ENCODE data around the gene SGCA. TPM values are rescaled to one million over a fixed set of nuclear protein-coding genes. Genes with fewer than 3 reads are reported as not detected.

SGCA gene
- total RNA-seq, 2 donors from 2014 or later = 0.31 to 0.41 TPM

- Mint-ChIP-seq H3K27ac (peak overlapping the region; percentile 73 to 77), H3K9me3 (no peaks in the 10 kb centered on the region), H3K36me3 (peaks cover 43 to 63% of the 10 kb centered on the region in 2 donors)
- no peak for DNase-seq (ENCODE audit: low spot score in 2 of 2)
- ATAC-seq = peak in 1 of 2 donors; percentile 36
Measured at GRCh38 chr17:50144845-50145531, 20.8 kb upstream of the SGCA start.

DNA sequence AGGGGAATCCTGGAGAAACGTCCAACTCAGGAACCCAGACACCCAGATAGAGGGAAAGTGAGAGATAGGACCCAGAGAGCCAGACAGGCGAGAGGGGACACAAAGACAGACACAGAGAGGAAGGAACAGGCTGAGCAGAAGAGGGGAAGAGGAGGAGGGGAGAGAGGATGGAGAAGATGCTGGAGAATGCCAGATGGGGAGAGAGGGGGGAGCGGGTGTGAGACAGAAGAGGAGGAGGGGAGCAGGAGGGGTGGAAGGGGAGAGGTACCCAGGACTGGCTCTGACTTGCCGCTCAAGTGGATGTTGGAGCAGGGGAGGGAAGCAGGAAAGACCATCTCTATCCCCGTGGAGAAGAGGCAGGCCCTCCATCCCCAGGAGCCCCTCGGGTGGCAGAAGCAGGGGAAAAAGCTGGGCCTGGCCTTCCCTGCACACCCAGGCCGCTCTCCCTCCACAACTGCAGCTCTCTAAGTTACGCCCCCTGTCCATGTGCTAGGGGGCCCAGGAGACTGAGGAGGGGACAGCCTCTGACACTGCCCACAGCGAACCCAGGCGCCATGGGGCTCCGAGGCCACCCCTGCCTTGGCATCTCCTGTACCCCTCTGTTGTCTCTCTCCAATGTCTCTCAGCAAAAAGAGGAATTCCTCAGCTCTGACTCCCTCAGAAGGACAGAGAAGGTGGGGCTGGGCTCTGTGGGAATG, 20.1 kb upstream of the SGCA start:
- ATAC-seq = no peak
- Mint-ChIP-seq H3K27ac (peak overlapping the region; percentile 73 to 77), H3K9me3 (no peaks in the 10 kb centered on the region), H3K36me3 (peaks cover 40 to 56% of the 10 kb centered on the region in 2 donors)
- no peak for DNase-seq (ENCODE audit: low spot score in 2 of 2)

- H3K36me3 Mint-ChIP-seq = peaks cover 40 to 49% of the 10 kb centered on the region in 2 donors
- DNase-seq (ENCODE audit: low spot score in 2 of 2) = no peak
- no peak for ATAC-seq
- peak overlapping the region; percentile 85 to 94 for H3K27ac Mint-ChIP-seq
- H3K9me3 Mint-ChIP-seq = no peaks in the 10 kb centered on the region
Measured at GRCh38 chr17:50146230-50146926, 19.4 kb upstream of the SGCA start.

GRCh38 chr17:50146927-50147665, 18.7 kb upstream of the SGCA start:
- peak overlapping the region; percentile 85 to 94 for H3K27ac Mint-ChIP-seq
- ATAC-seq = no peak
- no peak for DNase-seq (ENCODE audit: low spot score in 2 of 2)
- H3K36me3 Mint-ChIP-seq = peaks cover 40 to 42% of the 10 kb centered on the region in 2 donors
- H3K9me3 Mint-ChIP-seq = no peaks in the 10 kb centered on the region

DNA sequence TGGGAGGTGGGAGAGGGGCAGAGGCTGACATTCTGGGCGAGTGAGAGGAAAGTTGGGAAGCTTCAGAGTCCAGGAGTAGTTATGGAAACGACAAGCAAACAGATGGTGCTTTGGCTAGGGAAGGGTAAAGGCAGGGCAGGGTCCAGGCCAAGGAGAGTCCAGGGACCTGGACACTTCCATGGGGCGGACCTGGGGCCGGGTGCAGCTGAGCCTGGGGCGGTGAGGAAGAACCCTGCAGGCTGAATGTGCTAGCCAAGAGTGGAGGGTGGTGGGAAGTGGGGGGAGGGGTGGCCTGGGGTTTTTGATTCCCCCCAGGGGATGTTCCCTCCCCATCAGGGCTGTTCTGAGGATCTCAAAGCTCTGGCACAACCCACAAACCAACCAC, 18.0 kb upstream of the SGCA start:
- peaks cover 34 to 35% of the 10 kb centered on the region in 2 donors for H3K36me3 Mint-ChIP-seq
- H3K27ac Mint-ChIP-seq = peak overlapping the region; percentile 44 to 85
- H3K9me3 Mint-ChIP-seq = no peaks in the 10 kb centered on the region
- ATAC-seq = no peak
- no peak for DNase-seq (ENCODE audit: low spot score in 2 of 2)

- peak; percentile 58 to 68 for ATAC-seq
Measured at GRCh38 chr17:50148226-50149090, 17.3 kb upstream of the SGCA start.

DNA sequence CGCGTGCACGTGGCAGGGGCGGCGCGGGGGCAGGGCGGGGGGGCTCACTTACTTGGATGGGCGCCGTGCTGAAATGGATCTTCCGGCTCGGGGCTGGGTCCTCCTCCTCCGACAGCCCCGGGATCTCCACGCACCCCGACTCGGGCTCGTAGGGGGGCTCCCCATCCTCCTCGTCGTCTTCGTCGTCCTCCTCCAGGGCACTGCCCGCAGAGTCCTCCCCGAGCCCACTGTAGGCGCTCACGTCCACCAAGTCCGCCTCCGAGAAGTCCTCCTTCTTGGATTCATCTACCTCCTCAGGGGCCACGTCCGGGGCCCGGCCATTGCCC, 16.8 kb upstream of the SGCA start:
- DNase-seq (ENCODE audit: low spot score in 2 of 2) = no peak
- H3K9me3 Mint-ChIP-seq = no peaks in the 10 kb centered on the region
- peak overlapping the region in 1 of 2 donors; percentile 85 for H3K27ac Mint-ChIP-seq
- H3K36me3 Mint-ChIP-seq = peaks cover 29% of the 10 kb centered on the region in 2 donors
- ATAC-seq = no peak

More at GRCh38 chr17:50148226-50149090, 17.3 kb upstream of the SGCA start:
- peaks cover 30% of the 10 kb centered on the region in 2 donors for H3K36me3 Mint-ChIP-seq
- H3K27ac Mint-ChIP-seq = peak overlapping the region in 1 of 2 donors; percentile 85
- H3K9me3 Mint-ChIP-seq = no peaks in the 10 kb centered on the region
- DNase-seq (ENCODE audit: low spot score in 2 of 2) = peak; percentile 73 to 88

- Mint-ChIP-seq H3K9me3 (no peaks in the 10 kb centered on the region), H3K27ac (peak overlapping the region in 1 of 2 donors; percentile 85), H3K36me3 (peaks cover 23% of the 10 kb centered on the region in 2 donors)
- ATAC-seq (no peak), DNase-seq (ENCODE audit: low spot score in 2 of 2) (peak in 1 of 2 donors; percentile 64)
Measured at GRCh38 chr17:50149417-50150353, 16.1 kb upstream of the SGCA start.

DNA sequence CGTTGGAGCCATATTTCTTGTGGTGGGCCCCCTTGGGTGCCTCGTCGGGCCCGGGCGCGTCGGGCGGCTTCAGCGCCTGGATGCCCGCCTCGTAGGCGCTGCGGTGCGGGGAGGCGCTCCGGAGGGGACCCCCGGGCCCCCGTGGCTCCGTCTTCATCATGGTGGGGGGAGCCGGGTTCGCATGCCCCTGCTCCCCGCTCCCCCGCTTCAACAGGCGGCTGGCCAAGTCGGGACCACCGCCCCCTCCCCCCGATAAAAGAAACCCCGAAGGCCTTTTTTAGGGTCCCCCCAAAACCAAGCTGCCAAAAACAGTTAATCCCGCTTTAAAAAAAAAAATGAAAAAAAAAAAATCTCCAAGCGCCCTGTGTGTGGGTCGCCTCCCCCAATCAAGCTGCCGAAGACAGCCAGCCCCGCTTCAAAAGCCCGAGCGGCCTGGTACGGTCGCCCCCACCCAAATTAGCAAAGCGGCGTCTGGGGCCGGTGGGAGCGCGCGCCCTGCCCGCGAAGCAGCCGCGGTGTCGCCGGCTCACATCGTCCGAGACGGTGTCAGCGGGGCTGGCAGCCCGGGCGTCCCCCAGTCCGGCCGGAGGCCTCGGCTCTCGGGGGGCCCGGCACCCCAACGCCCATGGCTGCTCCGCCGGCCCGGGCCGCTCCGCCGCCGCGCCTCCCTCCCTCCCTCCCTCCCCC, 15.3 kb upstream of the SGCA start, which contains the start of gene PPP1R9B:
PPP1R9B (minus strand) TSS at position 324 of the 687 bp plus-strand sequence; CDS start at position 160, 164 bp downstream.
- no peak for DNase-seq (ENCODE audit: low spot score in 2 of 2)
- Mint-ChIP-seq H3K27ac (peak within 1 kb of the TSS; percentile 90 to 92), H3K36me3 (peaks cover 21 to 22% of the 10 kb centered on the region in 2 donors), H3K9me3 (no peaks in the 10 kb centered on the region)
- peak; percentile 0 to 10 for ATAC-seq

GRCh38 chr17:50151041-50151936, 14.5 kb upstream of the SGCA start:
- peaks cover 21 to 22% of the 10 kb centered on the region in 2 donors for H3K36me3 Mint-ChIP-seq

DNA sequence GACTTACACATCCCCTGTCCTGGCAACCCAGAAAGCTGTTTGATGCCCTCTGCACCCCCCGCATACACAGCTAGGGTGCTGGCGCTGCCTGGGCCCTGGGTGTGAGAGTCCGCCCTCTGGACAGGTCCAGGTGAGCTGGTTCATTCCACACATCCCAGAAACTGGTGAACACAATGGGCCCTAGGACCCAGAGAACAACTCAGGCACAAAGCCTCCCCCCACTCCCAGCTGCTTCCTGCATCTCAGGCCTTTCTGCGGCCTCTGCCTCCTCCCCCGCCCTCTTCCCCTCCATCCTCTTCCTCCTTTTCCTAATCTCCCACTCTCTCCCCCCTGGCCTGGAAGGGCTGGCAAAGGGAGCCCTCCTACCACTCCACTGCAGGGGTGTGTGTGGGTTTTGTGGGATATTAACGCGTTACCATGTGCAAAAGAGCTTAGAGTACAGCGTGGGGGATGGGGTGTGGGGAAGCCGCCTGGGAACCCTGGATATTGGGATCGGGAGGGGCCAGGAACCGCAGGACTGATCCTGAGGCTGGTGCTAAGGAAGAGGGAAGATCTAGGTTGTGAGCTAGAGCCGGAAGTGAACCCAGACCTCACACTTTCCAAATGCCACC, 13.8 kb upstream of the SGCA start:
- Mint-ChIP-seq H3K36me3 (peaks cover 15 to 17% of the 10 kb centered on the region in 2 donors), H3K9me3 (no peaks in the 10 kb centered on the region), H3K27ac (peak overlapping the region; percentile 84 to 90)
- DNase-seq (ENCODE audit: low spot score in 2 of 2) (peak in 1 of 2 donors; percentile 59), ATAC-seq (peak; percentile 2 to 32)

More at GRCh38 chr17:50151041-50151936, 14.5 kb upstream of the SGCA start:
- Mint-ChIP-seq H3K9me3 (no peaks in the 10 kb centered on the region), H3K27ac (peak overlapping the region; percentile 90 to 92)
- ATAC-seq (peak; percentile 69 to 80), DNase-seq (ENCODE audit: low spot score in 2 of 2) (peak; percentile 86 to 87)

- DNase-seq (ENCODE audit: low spot score in 2 of 2) = no peak
Measured at GRCh38 chr17:50152736-50153135, 13.1 kb upstream of the SGCA start.

More at GRCh38 chr17:50152736-50153135, 13.1 kb upstream of the SGCA start:
- Mint-ChIP-seq H3K36me3 (peaks cover 8 to 10% of the 10 kb centered on the region in 2 donors), H3K27ac (no peak overlapping the region), H3K9me3 (no peaks in the 10 kb centered on the region)
- ATAC-seq = no peak

Measured in activated naive CD4-positive, alpha-beta T cell treated with anti-CD3 and anti-CD28 coated beads, Interleukin-2, amount 50 U/mL, for 72 hours (primary cell).